Right lobe of liver (tissue), 6 donors: ENCODE results near the gene ANTXR1. TPM values are rescaled to one million over a fixed set of nuclear protein-coding genes. Genes with fewer than 3 reads are reported as not detected.

ENCODE experiments used
- ATAC-seq, 4 donors: fragments of 200-7000 bp; cut with Tn5 transposase; one replicate each; pipeline ENCODE4 v1.9.1; 2020; ENCODE audit warnings: mild to moderate bottlenecking in 4 of 4, moderate library complexity in 4 of 4
- DNase-seq, 3 donors: peaks; one replicate each; pipeline ENCODE4 v3.0.0-alpha.2; 2020
- H3K27ac ChIP-seq, 3 donors: fragments of 200-600 bp; one replicate each; pipeline ENCODE4 v1.8.0; 2022
- H3K27me3 ChIP-seq, 2 donors: fragments of 200-600 bp; one replicate each; pipeline ENCODE4 v1.8.0; 2022
- H3K36me3 ChIP-seq, 4 donors: fragments of 200-600 bp; sonication (generic) in 1 of 4; one replicate each; pipeline versions ENCODE4 v1.5.1 to v1.8.0; 2017 to 2022; ENCODE audit warnings: control low read depth in 1 of 4
- H3K4me1 ChIP-seq, 4 donors: fragments of 200-600 bp; sonication (generic) in 1 of 4; one replicate each; pipeline versions ENCODE4 v1.5.1 to v1.8.0; 2017 to 2022; ENCODE audit warnings: control low read depth in 1 of 4
- H3K4me3 ChIP-seq, 3 donors: fragments of 200-600 bp; one replicate each; pipeline ENCODE4 v1.8.0; 2022
- H3K9me3 ChIP-seq, 4 donors: fragments of 200-600 bp; sonication (generic) in 1 of 4; one replicate each; pipeline versions ENCODE4 v1.5.1 to v1.8.0; 2017 to 2022; ENCODE audit warnings: control low read depth in 1 of 4
- CTCF ChIP-seq, 4 donors: fragments of 200-600 bp in 3 of 4; fragments of 450-650 bp in 1 of 4; IDR thresholded peaks; one replicate each; pipeline versions ENCODE4 v1.5.1 to v1.8.0; 2016 to 2022; ENCODE audit warnings: antibody characterized with exemption in 4 of 4, mild to moderate bottlenecking in 2 of 4
- POLR2A ChIP-seq: fragments of 450-650 bp; IDR thresholded peaks from one replicate; pipeline ENCODE4 v1.6.1; 2017; ENCODE audit warnings: antibody characterized with exemption, mild to moderate bottlenecking
- WGBS: methylation state at CpG from one replicate; pipeline ENCODE4 v1.1.6; 2018; ENCODE audit warnings: low coverage, low lambda C conversion rate; ENCODE audit not compliant: insufficient coverage; ENCODE audit errors: missing lambda C conversion rate; 5-methylcytosine and 5-hydroxymethylcytosine counted together
- intact Hi-C, 2 donors: fragments of 100-400 bp; cut with DNase I; formaldehyde crosslinking; loops; one replicate each; pipeline versions ENCODE4 v1.11.2 to v1.14.1; 2022
- total RNA-seq, 6 experiments: library from RNA; depleted of rRNA in 2 of 6; stranded (reverse); fragments of >200 nt in 2 of 6; fragmentation: NEBNext Ultra II Directional in 3 of 6; extraction: Animal tissue kit (Norgen Biotek cat#: 25700) in 3 of 6; gene quantifications; one replicate each; pipeline versions ENCODE4 v1.1.0 to v1.2.4, GENCODE V29; 2016 to 2023
- donor health status: DM: no; HTN: yes; CAD: no.
- donor health status: DM: no; HTN: no; CAD: no.
- donor health status: DM: no; HTN: no; CAD: no.
- donor health status: DM: no; HTN: yes; CAD: no.
- donor health status: DM: no; HTN: yes; CAD: no.

Gene ANTXR1
- total RNA-seq, 6 experiments from 2014 or later = 1.1 to 4.1 (median 2.9) TPM

GRCh38 chr2:69217333-69218080, 204.5 kb downstream of the ANTXR1 start:
- Histone ChIP-seq H3K36me3 (no peaks in the 10 kb centered on the region), H3K9me3 (no peaks in the 10 kb centered on the region), H3K27me3 (no peaks in the 10 kb centered on the region), H3K4me3 (no peak overlapping the region), H3K4me1 (no peaks in the 10 kb centered on the region), H3K27ac (no peak overlapping the region)
- WGBS = 77% methylated on average over 4 of the region's 4 CpGs
- DNase-seq = no peak
- ATAC-seq = no peak
- intact Hi-C loops = no loop called here
- no peak for TF ChIP-seq CTCF (IDR thresholded peaks at IDR 0.05)
- no peak for TF ChIP-seq POLR2A

- Histone ChIP-seq H3K36me3 (no peaks in the 10 kb centered on the region), H3K27ac (no peak overlapping the region), H3K4me1 (peaks cover 0 to 15% (median 3%) of the 10 kb centered on the region in 4 donors), H3K9me3 (no peaks in the 10 kb centered on the region), H3K4me3 (no peak overlapping the region), H3K27me3 (no peaks in the 10 kb centered on the region)
- no peak for ATAC-seq
- intact Hi-C loops = no loop called here
- no peak for DNase-seq
- TF ChIP-seq CTCF (IDR thresholded peaks at IDR 0.05) (no peak), POLR2A (no peak)
Measured at GRCh38 chr2:69221512-69221911, 208.5 kb downstream of the ANTXR1 start.

- Histone ChIP-seq H3K4me3 (no peak overlapping the region), H3K36me3 (no peaks in the 10 kb centered on the region), H3K27me3 (no peaks in the 10 kb centered on the region), H3K27ac (no peak overlapping the region), H3K9me3 (no peaks in the 10 kb centered on the region), H3K4me1 (peaks cover 0 to 15% (median 3%) of the 10 kb centered on the region in 4 donors)
- DNase-seq (no peak), ATAC-seq (no peak)
- intact Hi-C loops = no loop called here
- TF ChIP-seq POLR2A (no peak), CTCF (IDR thresholded peaks at IDR 0.05) (no peak)
- 97% methylated on average over 6 of the region's 6 CpGs for WGBS
Measured at GRCh38 chr2:69221960-69222751, 209.2 kb downstream of the ANTXR1 start.

GRCh38 chr2:69222953-69223658, 210.1 kb downstream of the ANTXR1 start:
- no peak for DNase-seq
- TF ChIP-seq POLR2A (no peak), CTCF (IDR thresholded peaks at IDR 0.05) (no peak)
- no peaks in the 10 kb centered on the region for H3K27me3 ChIP-seq
- H3K27ac ChIP-seq = peak overlapping the region in 2 of 3 donors; percentile 15 to 50
- H3K9me3 ChIP-seq = no peaks in the 10 kb centered on the region
- WGBS = 64% methylated on average over 3 of the region's 3 CpGs
- no peaks in the 10 kb centered on the region for H3K36me3 ChIP-seq
- H3K4me3 ChIP-seq = no peak overlapping the region
- intact Hi-C loops = no loop called here
- peak in 3 of 4 donors; percentile 19 to 33 (median 23) for ATAC-seq
- peaks cover 0 to 15% (median 3%) of the 10 kb centered on the region in 4 donors for H3K4me1 ChIP-seq
